Measurements from ENCODE around the gene MAP2K5.

MAP2K5 gene

GRCh38 chr15:67542420-67543347 is at the start of gene MAP2K5:
Gene MAP2K5, plus strand, starts transcription at chr15:67542703. Its CDS starts 633 bp downstream, at chr15:67543336.
- peak; percentile 90 for DNase-seq

GRCh38 chr15:67495585-67495984 is 46.9 kb upstream of the MAP2K5 start:
- DNase-seq: no peak

GRCh38 chr15:67501177-67501835 is 41.2 kb upstream of the MAP2K5 start:
- DNase-seq: no peak

GRCh38 chr15:67501836-67502461 is 40.6 kb upstream of the MAP2K5 start:
- no peak for DNase-seq

- DNase-seq: no peak
Measured at GRCh38 chr15:67504056-67504455, 38.4 kb upstream of the MAP2K5 start.

- DNase-seq: no peak
Measured at GRCh38 chr15:67504796-67505195, 37.7 kb upstream of the MAP2K5 start.

GRCh38 chr15:67505675-67506572 is 36.6 kb upstream of the MAP2K5 start:
- no peak for DNase-seq

GRCh38 chr15:67506775-67507747 is 35.4 kb upstream of the MAP2K5 start:
- no peak for DNase-seq

- no peak for DNase-seq
Measured at GRCh38 chr15:67508407-67508806, 34.1 kb upstream of the MAP2K5 start.

GRCh38 chr15:67509918-67510317 is 32.6 kb upstream of the MAP2K5 start:
- no peak for DNase-seq

GRCh38 chr15:67510597-67511190 is 31.8 kb upstream of the MAP2K5 start:
- no peak for DNase-seq

- no peak for DNase-seq
Measured at GRCh38 chr15:67511606-67512005, 30.9 kb upstream of the MAP2K5 start.

GRCh38 chr15:67512140-67512539 is 30.4 kb upstream of the MAP2K5 start:
- DNase-seq: no peak

GRCh38 chr15:67512933-67513714 is 29.4 kb upstream of the MAP2K5 start:
- no peak for DNase-seq

GRCh38 chr15:67515090-67515489 is 27.4 kb upstream of the MAP2K5 start:
- no peak for DNase-seq

GRCh38 chr15:67515557-67515956 is 26.9 kb upstream of the MAP2K5 start:
- no peak for DNase-seq

- DNase-seq: no peak
Measured at GRCh38 chr15:67520321-67521028, 22.0 kb upstream of the MAP2K5 start.

GRCh38 chr15:67521029-67521782 is 21.3 kb upstream of the MAP2K5 start, which contains the start of gene C15orf61:
Gene C15orf61, plus strand, starts transcription at chr15:67521131. Its CDS starts 118 bp downstream, at chr15:67521249.
- peak; percentile 91 for DNase-seq

Data from CD4-positive, alpha-beta T cell treated with Interleukin-17A for 4 hours (primary cell).